NCI-H446 (cell line): Measurements from ENCODE around the gene LDAH.

ENCODE experiments used
- DNase-seq, 2 experiments: peaks; one replicate each; lab custom pipeline; 2025; lab: John Stamatoyannopoulos, UW

The LDAH gene

DNA sequence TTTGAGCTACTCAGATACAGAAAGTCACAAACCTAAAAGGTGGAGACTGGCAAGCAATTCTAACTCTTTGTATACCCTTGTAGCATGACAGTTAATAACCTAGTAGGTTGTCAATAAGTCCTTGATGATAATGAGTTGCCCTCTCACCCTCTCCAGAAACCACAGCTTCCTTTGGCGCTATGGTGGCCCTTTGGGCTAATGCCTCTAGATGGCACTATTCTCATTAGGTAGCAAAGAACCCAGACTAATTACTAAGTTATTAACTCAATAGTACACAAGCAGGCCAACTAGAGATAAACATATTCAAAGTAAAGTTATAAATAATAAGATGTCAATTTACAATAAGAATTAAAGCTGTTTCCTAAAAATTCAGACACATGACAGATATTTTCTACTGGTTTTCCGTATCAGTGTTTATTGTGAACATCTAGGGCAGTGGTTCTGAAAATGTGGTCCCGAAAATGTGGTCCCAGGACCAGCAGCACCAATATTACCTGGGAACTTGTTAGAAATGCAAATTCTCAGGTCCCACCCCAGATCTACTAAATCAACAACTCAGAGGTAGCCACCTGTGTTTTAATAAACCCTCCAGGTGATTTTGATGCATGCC, 41.1 kb downstream of the LDAH start:
- DNase-seq, result peak in 1 of 2 experiments; percentile 8

DNA sequence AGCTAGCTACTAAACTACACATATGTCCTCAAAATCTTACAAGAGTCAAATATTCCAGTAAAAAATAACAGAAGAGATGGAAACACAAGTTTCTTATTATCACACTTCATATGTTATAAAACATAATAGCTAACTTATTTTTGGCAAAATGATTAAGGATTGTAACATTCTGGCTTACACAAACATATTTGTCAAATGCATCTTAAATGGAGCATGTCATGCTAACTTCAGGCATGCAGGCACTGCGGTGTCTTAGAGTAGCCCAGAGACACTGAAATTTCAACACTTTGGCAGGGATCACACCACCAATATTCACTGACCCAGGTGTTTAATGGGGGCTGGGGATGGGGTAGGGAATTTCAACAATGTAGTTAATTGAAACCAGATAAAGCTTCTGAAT, 51.6 kb downstream of the LDAH start:
- no peak for DNase-seq

DNA sequence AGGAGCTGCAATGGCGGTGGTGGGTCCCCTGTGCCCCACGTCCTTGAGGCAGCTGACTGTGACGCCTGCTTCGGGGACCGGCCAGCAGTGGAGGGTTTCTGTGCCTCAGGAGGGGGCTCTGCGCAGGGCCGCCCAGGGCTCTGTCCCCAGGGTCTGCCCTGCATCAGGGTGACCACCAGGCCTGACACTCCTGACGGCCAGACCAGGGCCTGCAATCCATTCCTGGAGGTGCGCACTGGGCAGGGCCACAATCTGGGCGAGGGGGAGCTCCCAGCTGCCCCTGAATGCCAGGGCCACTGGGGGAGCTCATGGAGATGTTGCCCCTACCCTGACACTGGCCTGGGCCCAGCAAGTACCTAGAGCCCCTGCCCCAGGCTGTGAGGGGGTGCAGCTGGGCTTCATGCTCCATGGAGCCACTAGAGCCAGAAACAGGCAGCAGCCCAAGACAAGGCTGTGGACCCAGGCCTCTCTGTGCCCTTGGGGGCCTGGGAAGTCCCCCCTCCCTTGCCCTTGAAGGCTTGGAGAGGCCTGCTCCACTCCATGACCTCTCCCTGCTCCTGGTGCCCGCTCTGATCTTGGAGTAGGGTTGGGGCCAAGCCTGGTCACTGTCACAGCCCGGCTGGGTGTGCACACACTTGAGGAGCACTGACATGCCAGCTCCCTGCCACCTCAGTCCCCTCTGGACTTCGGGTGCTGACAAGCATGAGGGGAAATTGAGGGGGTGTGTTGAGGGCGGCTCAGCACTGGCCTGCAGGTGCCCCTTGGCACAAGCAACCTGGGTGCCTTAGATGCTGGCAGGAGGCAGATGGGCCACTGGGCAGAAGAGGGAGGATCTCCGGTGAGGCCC, 55.9 kb downstream of the LDAH start:
- no peak for DNase-seq

DNA sequence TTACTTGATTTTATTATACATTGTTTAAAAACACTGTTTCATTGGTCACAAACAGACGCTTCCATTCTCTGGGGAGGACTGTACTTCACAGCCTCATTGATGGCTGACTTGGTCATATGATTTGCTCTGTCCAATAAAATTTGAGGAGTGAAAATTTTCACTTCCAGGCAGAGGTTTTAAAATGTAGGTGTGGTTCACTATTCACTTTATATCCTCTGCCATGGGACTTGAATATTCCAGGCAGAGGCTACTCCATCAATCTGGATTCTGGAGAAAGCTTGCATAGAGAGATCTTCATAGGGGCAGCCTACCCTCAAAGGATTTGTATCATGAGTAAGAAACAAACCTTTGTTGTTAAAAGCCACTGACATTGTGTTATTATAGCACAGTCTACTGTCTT, 56.7 kb downstream of the LDAH start:
- no peak for DNase-seq

DNA sequence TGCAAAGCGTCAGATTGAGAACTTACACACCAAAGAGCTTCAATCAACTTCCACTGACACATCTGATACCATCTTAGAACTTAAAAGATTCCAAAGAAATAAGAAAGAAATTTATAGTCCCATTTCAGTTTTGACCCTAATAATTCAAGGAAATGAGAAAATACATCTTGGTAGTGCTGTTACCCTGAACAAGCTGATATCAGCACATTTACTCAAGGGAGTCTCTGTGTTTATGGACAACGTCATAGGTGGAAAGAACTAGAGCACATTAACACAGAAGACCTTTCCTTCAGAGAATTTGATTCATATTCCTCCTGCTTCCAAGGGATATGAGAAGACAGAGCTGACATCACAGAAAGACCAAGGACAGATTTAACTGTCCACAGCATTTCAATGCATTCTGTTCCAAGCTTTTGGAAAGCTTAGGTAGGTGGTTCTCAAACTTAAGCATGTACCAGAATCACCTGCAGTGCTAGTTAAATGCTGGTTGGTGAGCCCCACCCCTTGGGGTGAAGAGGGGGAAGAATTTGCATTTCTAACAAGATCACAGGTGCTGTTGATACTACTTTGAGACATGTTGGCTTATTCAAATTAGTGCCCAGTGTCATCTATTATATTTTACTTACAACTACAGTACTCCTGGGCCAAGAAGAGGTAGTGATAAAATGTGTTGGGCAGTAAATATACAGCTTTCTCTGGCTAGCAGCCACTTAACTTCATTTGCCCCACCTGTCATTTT, 59.8 kb downstream of the LDAH start:
- DNase-seq, result no peak

DNA sequence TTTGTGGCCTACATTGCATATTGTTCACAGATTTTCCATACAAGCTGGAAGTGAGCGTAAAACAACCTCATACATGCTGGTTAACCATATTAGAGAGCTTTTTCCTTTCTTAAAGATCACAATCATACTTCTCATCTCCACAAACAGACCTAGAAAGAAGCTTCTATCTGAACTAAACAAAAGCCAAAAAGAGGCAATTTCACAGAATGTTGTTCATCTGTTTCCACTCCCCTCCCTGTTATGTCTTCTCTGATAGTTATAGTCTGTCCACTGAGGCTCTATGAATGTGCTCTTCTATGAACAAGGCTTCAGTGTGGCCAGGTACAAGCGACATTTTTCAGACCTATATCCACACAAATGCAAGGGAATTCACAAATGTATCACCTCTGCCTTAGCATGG, 63.4 kb downstream of the LDAH start:
- no peak for DNase-seq

DNA sequence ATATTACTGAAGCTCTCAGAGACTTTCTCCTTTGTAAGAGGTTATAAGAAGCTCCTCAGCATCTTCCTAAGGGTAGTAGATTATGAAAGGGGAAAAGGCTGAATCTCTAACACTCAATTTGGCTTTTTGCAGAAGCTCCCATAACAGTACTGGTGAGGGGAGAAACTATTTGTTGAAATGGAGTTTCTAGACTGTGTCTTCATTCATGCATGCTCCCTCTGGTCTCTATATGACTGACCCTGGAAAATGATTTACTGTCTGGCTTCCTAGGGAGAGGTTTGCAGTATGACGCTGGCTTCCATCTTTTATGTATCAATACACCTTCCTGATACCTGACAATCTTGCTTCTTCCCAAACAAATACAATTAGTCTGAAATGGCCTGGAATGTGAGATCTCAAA, 63.9 kb downstream of the LDAH start:
- DNase-seq, result no peak

GRCh38 chr2:20757405-20758090, 65.4 kb downstream of the LDAH start:
- DNase-seq, result no peak

- peak in 1 of 2 experiments; percentile 26 for DNase-seq
These were observed 67.6 kb downstream of the LDAH start for GRCh38 chr2:20755132-20755800.

DNA sequence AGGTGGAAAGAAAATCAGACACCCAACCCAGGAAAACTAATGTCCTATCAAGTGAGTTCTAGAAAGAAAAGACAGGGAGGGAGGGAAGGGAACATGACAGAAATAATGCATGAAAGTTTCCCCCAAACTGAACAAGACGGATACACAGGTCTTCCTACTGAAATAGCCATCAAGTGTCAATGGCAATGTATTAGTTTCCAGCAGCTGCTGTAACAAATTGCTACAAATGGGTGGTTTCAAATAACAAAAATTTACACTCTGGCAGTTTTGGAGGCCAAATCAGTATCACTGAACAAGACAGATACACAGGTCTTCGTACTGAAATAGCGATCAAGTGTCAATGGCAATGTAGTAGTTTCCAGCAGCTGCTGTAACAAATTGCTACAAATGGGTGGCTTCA, 70.6 kb downstream of the LDAH start:
- no peak for DNase-seq

GRCh38 chr2:20747317-20747716, 75.6 kb downstream of the LDAH start:
- no peak for DNase-seq

GRCh38 chr2:20745924-20746555, 76.9 kb downstream of the LDAH start:
- DNase-seq, result no peak

GRCh38 chr2:20744366-20745335, 78.2 kb downstream of the LDAH start:
- no peak for DNase-seq

DNA sequence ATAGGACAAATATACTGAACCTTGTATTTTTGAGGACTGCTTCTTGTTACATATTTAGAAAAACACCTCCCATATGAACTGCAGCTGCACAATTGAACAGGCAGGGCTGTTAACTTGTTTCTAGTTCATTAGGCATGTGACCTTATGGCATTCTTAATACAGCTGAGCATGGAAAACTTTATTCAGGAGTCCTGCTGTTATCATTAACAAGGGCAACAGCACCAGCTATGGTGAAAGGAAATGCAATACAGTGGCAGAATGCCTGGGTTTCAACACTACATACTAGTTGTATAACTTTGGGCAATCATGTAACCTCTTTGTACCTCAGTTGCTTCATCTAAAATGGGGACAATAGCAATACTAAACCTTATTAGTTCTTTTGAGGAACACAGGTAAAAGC, 84.1 kb downstream of the LDAH start:
- DNase-seq, result no peak

DNA sequence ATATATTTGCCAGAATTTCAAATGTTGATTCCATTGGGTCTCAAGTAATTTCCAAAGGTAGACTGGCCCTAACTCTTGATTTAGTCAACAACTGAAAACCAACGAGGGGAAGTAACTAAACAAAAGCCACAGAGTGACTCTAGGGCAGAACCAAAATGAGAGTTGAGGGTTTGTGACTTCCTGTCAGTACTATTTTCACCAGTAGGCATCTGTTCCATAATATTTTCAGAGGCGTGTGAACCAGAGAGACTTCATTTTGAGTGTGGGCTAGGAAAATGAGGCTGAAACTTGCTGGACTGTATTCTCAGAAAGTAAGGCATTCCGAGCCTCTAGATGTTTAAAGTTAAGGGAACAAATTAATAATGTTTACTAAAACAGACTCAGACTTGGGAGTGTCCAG, 85.4 kb downstream of the LDAH start:
- no peak for DNase-seq

GRCh38 chr2:20728114-20728758, 94.7 kb downstream of the LDAH start:
- DNase-seq, result no peak

DNA sequence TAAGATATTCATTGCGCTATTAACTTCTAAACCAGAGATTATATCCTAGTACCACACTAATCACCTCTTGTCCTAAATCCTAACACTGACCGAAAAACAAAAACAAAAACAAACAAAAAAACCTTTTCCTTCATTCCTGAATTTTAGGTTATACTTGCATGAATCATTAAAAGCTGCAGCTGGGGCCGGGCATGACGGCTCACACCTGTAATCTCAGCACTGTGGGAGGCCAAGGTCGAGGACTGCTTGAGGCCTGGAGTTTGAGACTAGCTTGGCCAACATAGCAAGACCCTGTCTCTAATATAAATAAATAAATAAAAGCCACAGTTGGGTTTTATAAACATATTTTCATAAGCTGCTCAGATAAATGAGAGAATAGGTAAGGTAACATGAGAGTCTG, 96.0 kb downstream of the LDAH start:
- DNase-seq, result no peak

DNA sequence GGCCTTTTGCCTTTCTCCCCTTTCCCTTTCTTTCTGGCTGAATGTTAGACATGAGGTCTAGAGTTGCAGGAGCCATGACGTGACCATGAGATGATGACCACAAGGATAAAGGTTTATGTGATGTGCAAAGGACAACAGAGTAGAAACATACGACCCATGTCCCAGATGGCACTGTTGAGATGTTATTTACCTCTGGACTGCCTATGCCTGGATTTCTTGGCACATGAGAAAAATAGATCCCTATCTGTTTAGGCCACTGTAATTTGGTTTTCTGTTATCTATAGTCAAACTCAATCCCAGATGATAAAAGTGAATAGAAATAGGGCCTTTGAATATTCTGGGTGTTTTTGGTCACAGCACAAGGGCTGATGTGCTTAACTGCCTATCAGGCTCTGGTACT, 97.1 kb downstream of the LDAH start:
- no peak for DNase-seq

DNA sequence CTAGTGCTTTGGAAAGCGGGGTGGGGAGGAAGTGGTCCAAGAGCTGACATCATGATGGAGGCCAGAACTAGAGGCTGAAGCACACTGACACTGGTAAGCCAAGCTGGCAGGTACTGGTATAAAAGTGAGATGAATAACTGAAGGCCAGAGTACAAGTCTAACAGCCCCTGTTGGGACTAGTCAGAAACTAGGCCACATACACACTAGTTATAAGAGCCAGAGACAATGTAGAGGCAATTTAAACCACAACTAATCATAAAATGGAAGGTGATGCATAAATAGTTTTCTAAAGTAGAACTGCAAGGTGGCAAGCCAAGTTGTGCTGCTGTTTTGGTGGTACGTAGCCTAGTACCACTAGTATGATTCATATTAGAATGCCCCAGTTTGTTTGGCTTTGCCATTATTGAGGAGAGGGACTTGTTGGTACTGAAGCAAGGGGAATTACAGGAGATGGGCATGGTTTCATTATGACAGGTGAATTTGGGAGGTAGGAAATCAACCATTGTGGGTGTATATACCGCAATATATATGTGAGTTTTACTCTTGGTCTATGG, 98.3 kb downstream of the LDAH start:
- DNase-seq, result no peak
